Tibial nerve (tissue), 4 donors: ENCODE data around the gene MED13L.

ENCODE experiments used
- CTCF ChIP-seq, 5 experiments: fragments of 200-600 bp in 3 of 5; fragments of 450-650 bp in 2 of 5; sonication (generic) in 3 of 5; IDR thresholded peaks; one replicate each; pipeline ENCODE4 v1.5.1; 2016 to 2019; ENCODE audit warnings: antibody characterized with exemption in 5 of 5, mild to moderate bottlenecking in 3 of 5, moderate library complexity in 2 of 5
- EP300 ChIP-seq, 2 donors: sonication (generic); formaldehyde crosslinking; IDR thresholded peaks; one replicate each; pipeline ENCODE4 v1.6.1; 2017; ENCODE audit warnings: antibody characterized with exemption in 2 of 2, mild to moderate bottlenecking in 1 of 2
- POLR2A ChIP-seq, 2 donors: fragments of 450-650 bp; IDR thresholded peaks; one replicate each; pipeline ENCODE4 v1.6.1; 2017; ENCODE audit warnings: antibody characterized with exemption in 2 of 2, mild to moderate bottlenecking in 2 of 2, moderate library complexity in 2 of 2

- TF ChIP-seq POLR2A (IDR thresholded peaks at IDR 0.05) (no peak), CTCF (IDR thresholded peaks at IDR 0.05) (no peak), EP300 (IDR thresholded peaks at IDR 0.05) (no peak)
Measured at GRCh38 chr12:115988212-115988611, 289.3 kb downstream of the MED13L start.
